KMS-11 (cell line): ENCODE results near the gene DGKB.

Source experiments
- H2AFZ ChIP-seq: fragments of 200-600 bp; sonication (generic); 2 replicates; pipeline ENCODE4 v1.6.1; 2016; ENCODE audit warnings: antibody characterized with exemption, mixed run types, low read depth
- H3K27ac ChIP-seq: fragments of 200-600 bp; sonication (generic); 2 replicates; pipeline ENCODE4 v1.6.1; 2016; ENCODE audit warnings: mild to moderate bottlenecking, mixed run types
- H3K27me3 ChIP-seq: fragments of 200-600 bp; sonication (generic); 2 replicates; pipeline ENCODE4 v1.6.1; 2017; ENCODE audit warnings: mild to moderate bottlenecking, low read depth, mixed run types, moderate library complexity; ENCODE audit not compliant: insufficient read depth
- H3K36me3 ChIP-seq: fragments of 200-600 bp; sonication (generic); 2 replicates; pipeline ENCODE4 v1.6.1; 2017; ENCODE audit warnings: mild to moderate bottlenecking, mixed run types; ENCODE audit not compliant: insufficient read depth
- H3K4me1 ChIP-seq: fragments of 200-600 bp; sonication (generic); 2 replicates; pipeline ENCODE4 v1.6.1; 2016; ENCODE audit warnings: mild to moderate bottlenecking, low read depth, mixed run types; ENCODE audit not compliant: poor library complexity, severe bottlenecking
- H3K4me2 ChIP-seq: fragments of 200-600 bp; sonication (generic); 2 replicates; pipeline ENCODE4 v1.7.0; 2016; ENCODE audit warnings: mild to moderate bottlenecking, mixed run types
- H3K4me3 ChIP-seq: fragments of 200-600 bp; sonication (generic); IDR thresholded peaks from 2 replicates; pipeline ENCODE4 v1.6.1; 2017; ENCODE audit warnings: low read depth, low read length, mixed read lengths; ENCODE audit not compliant: insufficient read depth
- H3K79me2 ChIP-seq: fragments of 200-600 bp; sonication (generic); 2 replicates; pipeline ENCODE4 v1.6.1; 2016; ENCODE audit warnings: low read depth, mixed run types; ENCODE audit not compliant: insufficient read depth
- H3K9ac ChIP-seq: fragments of 200-600 bp; sonication (generic); 2 replicates; pipeline ENCODE4 v1.6.1; 2016; ENCODE audit warnings: mild to moderate bottlenecking, mixed run types
- H4K20me1 ChIP-seq: fragments of 200-600 bp; sonication (generic); 2 replicates; pipeline ENCODE4 v1.6.1; 2016; ENCODE audit warnings: mild to moderate bottlenecking, mixed run types; ENCODE audit not compliant: insufficient read depth
- CTCF ChIP-seq: fragments of 200-600 bp; sonication (generic); conservative IDR thresholded peaks from 2 replicates; pipeline ENCODE4 v1.6.1; 2017; ENCODE audit warnings: low read depth, mild to moderate bottlenecking, antibody characterized with exemption, low read length, moderate library complexity, mixed read lengths

Gene DGKB

GRCh38 chr7:14761510-14762296 lies 140.8 kb downstream of the DGKB start:
- Histone ChIP-seq H3K27ac (no peak overlapping the region), H2AFZ (no peak overlapping the region)

GRCh38 chr7:14760730-14761478 lies 141.6 kb downstream of the DGKB start:
- Histone ChIP-seq H3K27ac (no peak overlapping the region), H2AFZ (no peak overlapping the region), H3K4me3 (no peak overlapping the region)

More at GRCh38 chr7:14761510-14762296, 140.8 kb downstream of the DGKB start:
- Histone ChIP-seq H3K4me1 (no peaks in the 10 kb centered on the region), H3K4me2 (no peak overlapping the region), H3K36me3 (no peaks in the 10 kb centered on the region), H3K79me2 (no peaks in the 10 kb centered on the region), H3K27me3 (no peaks in the 10 kb centered on the region), H3K9ac (no peak overlapping the region), H3K4me3 (no peak overlapping the region), H4K20me1 (no peaks in the 10 kb centered on the region)
- no peak for TF ChIP-seq CTCF

GRCh38 chr7:14759785-14760184 lies 142.8 kb downstream of the DGKB start:
- no peak overlapping the region for H3K9ac ChIP-seq
- no peaks in the 10 kb centered on the region for H3K4me1 ChIP-seq
- TF ChIP-seq CTCF: no peak
- no peaks in the 10 kb centered on the region for H3K27me3 ChIP-seq
- H3K27ac ChIP-seq: no peak overlapping the region
- H4K20me1 ChIP-seq: no peaks in the 10 kb centered on the region
- no peak overlapping the region for H3K4me3 ChIP-seq
- no peaks in the 10 kb centered on the region for H3K79me2 ChIP-seq
- H3K36me3 ChIP-seq: no peaks in the 10 kb centered on the region
- no peak overlapping the region for H3K4me2 ChIP-seq
- H2AFZ ChIP-seq: no peak overlapping the region

More at GRCh38 chr7:14760730-14761478, 141.6 kb downstream of the DGKB start:
- TF ChIP-seq CTCF: no peak
- Histone ChIP-seq H3K36me3 (no peaks in the 10 kb centered on the region), H3K4me1 (no peaks in the 10 kb centered on the region), H3K4me2 (no peak overlapping the region), H4K20me1 (no peaks in the 10 kb centered on the region), H3K79me2 (no peaks in the 10 kb centered on the region), H3K27me3 (no peaks in the 10 kb centered on the region), H3K9ac (no peak overlapping the region)

- Histone ChIP-seq H4K20me1 (no peaks in the 10 kb centered on the region), H2AFZ (no peak overlapping the region), H3K9ac (no peak overlapping the region), H3K79me2 (no peaks in the 10 kb centered on the region), H3K27ac (no peak overlapping the region), H3K36me3 (no peaks in the 10 kb centered on the region), H3K4me2 (no peak overlapping the region), H3K4me1 (no peaks in the 10 kb centered on the region), H3K4me3 (no peak overlapping the region), H3K27me3 (no peaks in the 10 kb centered on the region)
- no peak for TF ChIP-seq CTCF
Measured at GRCh38 chr7:14754631-14755030, 147.9 kb downstream of the DGKB start.
